ENCODE data around the gene OTOGL.

GRCh38 chr12:80056232-80056631, 43.1 kb upstream of the OTOGL start:
- TF ChIP-seq CTCF (IDR thresholded peaks at IDR 0.05) (no peak), ZFX (IDR thresholded peaks at IDR 0.05; ENCODE audit: borderline replicate concordance) (no peak)
